GM13976 (cell line): ENCODE measurements around the gene TRIM25.

Experiments used
- DNase-seq: peaks from one replicate; pipeline ENCODE4 v3.0.0; 2012; ENCODE audit warnings: low spot score
- CTCF ChIP-seq: IDR thresholded peaks from 2 replicates; pipeline ENCODE4 v1.5.1; 2012; ENCODE audit warnings: borderline replicate concordance, mild to moderate bottlenecking; ENCODE audit not compliant: insufficient read depth; ENCODE audit errors: extremely low read depth, missing control alignments, control extremely low read depth
- in situ Hi-C: fragments of 300-500 bp; cut with MboI; formaldehyde crosslinking; loops from one replicate; pipeline ENCODE4 v1.12.0; 2022; ENCODE audit warnings: low sequenced_read_pairs, mixed read lengths, inconsistent platforms; ENCODE audit not compliant: unreplicated experiment

Gene TRIM25

GRCh38 chr17:56897646-56898424, 16.0 kb downstream of the TRIM25 start:
- no peak for TF ChIP-seq CTCF
- DNase-seq, result no peak
- in situ Hi-C loops, result no loop called here

GRCh38 chr17:56896968-56897359, 16.9 kb downstream of the TRIM25 start:
- TF ChIP-seq CTCF, result no peak
- DNase-seq, result no peak
- in situ Hi-C loops, result no loop called here

GRCh38 chr17:56896217-56896967, 17.5 kb downstream of the TRIM25 start:
- in situ Hi-C loops, result no loop called here
- DNase-seq, result no peak
- no peak for TF ChIP-seq CTCF

GRCh38 chr17:56894859-56895455, 18.9 kb downstream of the TRIM25 start:
- no peak for TF ChIP-seq CTCF
- no peak for DNase-seq
- in situ Hi-C loops, result no loop called here

- in situ Hi-C loops, result no loop called here
- DNase-seq, result no peak
- TF ChIP-seq CTCF, result no peak
These were observed 20.3 kb downstream of the TRIM25 start for GRCh38 chr17:56893503-56893902.

- in situ Hi-C loops, result no loop called here
- no peak for DNase-seq
- no peak for TF ChIP-seq CTCF
These were observed 21.5 kb downstream of the TRIM25 start for GRCh38 chr17:56892333-56892732.
